K562 (cell line): ENCODE measurements around the gene STPG4.

Source experiments
- PREB ChIP-seq: sonication (generic); formaldehyde crosslinking; IDR thresholded peaks from 2 replicates; pipeline ENCODE4 v1.8.1; 2023; ENCODE audit warnings: mild to moderate bottlenecking, missing genetic modification reagents
- RCOR1 ChIP-seq, 2 experiments: IDR thresholded peaks; 2 replicates each; pipeline ENCODE4 v1.6.1; 2012; ENCODE audit warnings: low read depth in 2 of 2, low read length in 2 of 2, borderline replicate concordance in 1 of 2, improper control_type of control experiment in 1 of 2
- TF ChIP-seq, protein P1 (sequence below), 3 experiments: IDR thresholded peaks in 2 of 3; conservative IDR thresholded peaks in 1 of 3; 2 replicates each; pipeline ENCODE4 v1.5.1; 2011 to 2012; ENCODE audit warnings: low read length in 3 of 3, mild to moderate bottlenecking in 3 of 3, control low read depth in 2 of 3, improper control_type of control experiment in 1 of 3, inconsistent platforms in 1 of 3, low read depth in 1 of 3, mixed read lengths in 1 of 3, moderate library complexity in 1 of 3; ENCODE audit not compliant: insufficient read depth in 2 of 3

DNA sequence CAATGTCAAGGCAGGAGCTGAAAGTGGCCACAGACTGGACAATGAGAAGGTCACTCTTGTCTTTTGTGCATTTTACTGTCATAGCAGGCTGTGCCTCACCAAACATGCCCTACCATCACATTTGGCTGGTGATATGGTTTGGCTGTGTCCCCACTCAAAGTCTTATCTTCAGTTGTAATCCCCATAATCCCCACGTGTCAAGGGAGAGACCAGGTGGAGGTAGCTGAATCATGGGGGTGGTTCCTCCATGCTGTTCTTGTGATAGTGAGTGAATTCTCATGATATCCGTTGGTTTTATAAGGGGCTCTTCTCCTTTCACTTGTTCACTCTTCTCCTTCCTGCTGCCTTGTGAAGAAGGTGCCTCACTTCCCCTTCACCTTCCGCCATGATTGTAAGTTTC is 49.6 kb upstream of the STPG4 start:
- TF ChIP-seq RCOR1 (IDR thresholded peaks at IDR 0.05; ENCODE audit: borderline replicate concordance in 1 of 2, low read depth in 2 of 2, low read length in 2 of 2) = no peak
- TF ChIP-seq PREB (CRISPR knock-in tag) = no peak
- TF ChIP-seq, protein P1, sequence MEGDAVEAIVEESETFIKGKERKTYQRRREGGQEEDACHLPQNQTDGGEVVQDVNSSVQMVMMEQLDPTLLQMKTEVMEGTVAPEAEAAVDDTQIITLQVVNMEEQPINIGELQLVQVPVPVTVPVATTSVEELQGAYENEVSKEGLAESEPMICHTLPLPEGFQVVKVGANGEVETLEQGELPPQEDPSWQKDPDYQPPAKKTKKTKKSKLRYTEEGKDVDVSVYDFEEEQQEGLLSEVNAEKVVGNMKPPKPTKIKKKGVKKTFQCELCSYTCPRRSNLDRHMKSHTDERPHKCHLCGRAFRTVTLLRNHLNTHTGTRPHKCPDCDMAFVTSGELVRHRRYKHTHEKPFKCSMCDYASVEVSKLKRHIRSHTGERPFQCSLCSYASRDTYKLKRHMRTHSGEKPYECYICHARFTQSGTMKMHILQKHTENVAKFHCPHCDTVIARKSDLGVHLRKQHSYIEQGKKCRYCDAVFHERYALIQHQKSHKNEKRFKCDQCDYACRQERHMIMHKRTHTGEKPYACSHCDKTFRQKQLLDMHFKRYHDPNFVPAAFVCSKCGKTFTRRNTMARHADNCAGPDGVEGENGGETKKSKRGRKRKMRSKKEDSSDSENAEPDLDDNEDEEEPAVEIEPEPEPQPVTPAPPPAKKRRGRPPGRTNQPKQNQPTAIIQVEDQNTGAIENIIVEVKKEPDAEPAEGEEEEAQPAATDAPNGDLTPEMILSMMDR (IDR thresholded peaks at IDR 0.05 in 2 of 3, conservative IDR thresholded peaks at IDR 0.05 in 1 of 3; ENCODE audit: insufficient read depth in 2 of 3, low read depth in 1 of 3, low read length in 3 of 3) = no peak
